M059J (cell line): ENCODE measurements around the gene NHP2. TPM values are rescaled to one million over a fixed set of nuclear protein-coding genes. Genes with fewer than 3 reads are reported as not detected.

Experiments used
- DNase-seq: peaks from one replicate; pipeline ENCODE4 v3.0.0-alpha.2; 2012; ENCODE audit warnings: low read depth
- total RNA-seq: library from RNA; depleted of rRNA; stranded (reverse); fragments of >200 nt; shearing (Covaris generic); gene quantifications from 2 replicates; pipeline ENCODE4 v1.2.3, GENCODE V29; 2014

The NHP2 gene
- total RNA-seq, 1 experiment from 2014 or later, result 188 TPM

- no peak for DNase-seq
These were observed 23.1 kb upstream of the NHP2 start for GRCh38 chr5:178176791-178177190.

- no peak for DNase-seq
These were observed 20.8 kb upstream of the NHP2 start for GRCh38 chr5:178174456-178174855.

GRCh38 chr5:178170455-178170854 is 16.8 kb upstream of the NHP2 start:
- no peak for DNase-seq

- DNase-seq, result no peak
These were observed 11.9 kb upstream of the NHP2 start for GRCh38 chr5:178165581-178165980.

GRCh38 chr5:178163772-178164735 is 10.4 kb upstream of the NHP2 start:
- peak; percentile 68 for DNase-seq

- DNase-seq, result no peak
These were observed 8.8 kb upstream of the NHP2 start for GRCh38 chr5:178162481-178162880.

GRCh38 chr5:178160176-178160575 is 6.5 kb upstream of the NHP2 start:
- no peak for DNase-seq

GRCh38 chr5:178155065-178155464 is 1.4 kb upstream of the NHP2 start:
- no peak for DNase-seq

GRCh38 chr5:178152491-178153444 is 917 bp downstream of the NHP2 start:
- DNase-seq, result no peak

- no peak for DNase-seq
These were observed 2.5 kb downstream of the NHP2 start for GRCh38 chr5:178150977-178151734.

- DNase-seq, result no peak
These were observed 4.3 kb downstream of the NHP2 start for GRCh38 chr5:178149199-178149932.

- no peak for DNase-seq
These were observed 6.3 kb downstream of the NHP2 start for GRCh38 chr5:178147406-178147805.

GRCh38 chr5:178145965-178146820 is 7.5 kb downstream of the NHP2 start:
- DNase-seq, result peak; percentile 60

- no peak for DNase-seq
These were observed 9.8 kb downstream of the NHP2 start for GRCh38 chr5:178143901-178144300.

GRCh38 chr5:178143246-178143645 is 10.4 kb downstream of the NHP2 start:
- no peak for DNase-seq

- no peak for DNase-seq
These were observed 11.0 kb downstream of the NHP2 start for GRCh38 chr5:178142642-178143041.

GRCh38 chr5:178141550-178141949 is 12.1 kb downstream of the NHP2 start:
- no peak for DNase-seq

- DNase-seq, result no peak
These were observed 15.7 kb downstream of the NHP2 start for GRCh38 chr5:178137991-178138390.

GRCh38 chr5:178136990-178137389 is 16.7 kb downstream of the NHP2 start:
- no peak for DNase-seq

- no peak for DNase-seq
These were observed 22.2 kb downstream of the NHP2 start for GRCh38 chr5:178131446-178131996.
